ENCODE measurements around the gene BBIP1. TPM values are rescaled to one million over a fixed set of nuclear protein-coding genes. Genes with fewer than 3 reads are reported as not detected.

Gene BBIP1
- total and polyA plus RNA-seq, 2 donors (not counting 3 experiments of a cell fraction or from before 2014, with no cell fraction given): 9.9 to 32.8 TPM

GRCh38 chr10:110919349-110919931 lies 460 bp upstream of the BBIP1 start, which contains the start of gene SHOC2:
SHOC2 (plus strand) TSS chr10:110919604; CDS start chr10:110964359, 44,755 bp downstream.
- H2AFZ ChIP-seq (ENCODE audit: low read depth, low read length): peak within 1 kb of the TSS; percentile 51
- dilution Hi-C loops (cut with MboI; ENCODE audit: extremely low pct_ligation_motif_present, low sequenced_read_pairs): no loop called here
- TF ChIP-seq POLR2A (IDR thresholded peaks at IDR 0.05; ENCODE audit: low read depth, low read length): peak; percentile 70
- peak; percentile 35 for TF ChIP-seq POLR2AphosphoS5 (IDR thresholded peaks at IDR 0.05; ENCODE audit: insufficient read depth, low read depth, low read length)
- TF ChIP-seq FOS (IDR thresholded peaks at IDR 0.05; ENCODE audit: borderline replicate concordance, insufficient read depth, low read length): no peak
- peak in 1 of 2 donors; percentile 32 for TF ChIP-seq CTCF (IDR thresholded peaks at IDR 0.05; ENCODE audit: extremely low read depth in 1 of 2, insufficient read depth in 1 of 2, low read depth in 1 of 2, low read length in 2 of 2)
- no peak for TF ChIP-seq MAX (IDR thresholded peaks at IDR 0.05; ENCODE audit: insufficient read depth, insufficient read length)
- no peak for TF ChIP-seq GATA2 (IDR thresholded peaks at IDR 0.05; ENCODE audit: insufficient read depth, insufficient read length, low read depth, low read length)
- no peak for TF ChIP-seq JUN (IDR thresholded peaks at IDR 0.05; ENCODE audit: borderline replicate concordance, insufficient read depth, insufficient read length, low read depth)
- TF ChIP-seq MYC (IDR thresholded peaks at IDR 0.05; ENCODE audit: low read depth, low read length): no peak
- no peaks in the 10 kb centered on the region for H3K27me3 ChIP-seq (ENCODE audit: control insufficient read depth in 2 of 2, insufficient read depth in 2 of 2, low read length in 2 of 2)
- POLR2A ChIA-PET: interaction anchor here (0.6 to 2.0 kb wide), 14 partner anchors 9 to 1470 kb away, joined by 3 to 11 read pairs (median 5); partner anchors contain the start of genes ADD3 and PDCD4
- peak within 1 kb of the TSS; percentile 98 for H3K9ac ChIP-seq (replicated peaks; ENCODE audit: extremely low read depth, insufficient read depth, low read length)
- DNase-seq (ENCODE audit: low read depth, low spot score) (no peak), FAIRE-seq (no peak)
- H3K27ac ChIP-seq (ENCODE audit: insufficient read depth, low read depth, low read length): peak within 1 kb of the TSS; percentile 98
- intact Hi-C loops (cut with micrococcal nuclease): loop anchor here (1.0 to 5.0 kb wide), 8 partner anchors 48 to 1469 kb away; partner anchors contain the start of genes ADRA2A and PDCD4
- H3K4me2 ChIP-seq (ENCODE audit: insufficient read depth, low read length): peak within 1 kb of the TSS; percentile 99
- peaks cover 32% of the 10 kb centered on the region for H3K79me2 ChIP-seq (ENCODE audit: control insufficient read depth, insufficient read depth, low read length)
- no peaks in the 10 kb centered on the region for H3K36me3 ChIP-seq (ENCODE audit: control insufficient read depth in 2 of 2, extremely low read depth in 1 of 2, insufficient read depth in 2 of 2, low read length in 2 of 2)
- peaks cover 20% of the 10 kb centered on the region for H3K4me1 ChIP-seq (ENCODE audit: control insufficient read depth, extremely low read depth, insufficient read depth, low read length)
- H3K4me3 ChIP-seq (replicated peaks in 1 of 3; ENCODE audit: insufficient read depth in 1 of 3, low read depth in 1 of 3, low read length in 3 of 3): peak within 1 kb of the TSS; percentile 64 to 94 (median 93)
- H3K9me3 ChIP-seq (replicated peaks; ENCODE audit: control insufficient read depth, insufficient read depth, low read length): no peaks in the 10 kb centered on the region
- CTCF ChIA-PET: interaction anchor here (0.6 to 2.4 kb wide), 18 partner anchors 9 to 1553 kb away, joined by 3 to 17 read pairs (median 4); partner anchors contain the start of gene ADRA2A
- H4K20me1 ChIP-seq (replicated peaks; ENCODE audit: control insufficient read depth, extremely low read depth, insufficient read depth, low read length): peaks cover 6% of the 10 kb centered on the region
- no TSS peak for BruUV-seq (replicated peaks)
- H3K9me1 ChIP-seq (replicated peaks; ENCODE audit: control insufficient read depth, extremely low read depth, insufficient read depth, low read length): no peaks in the 10 kb centered on the region

Measured in endothelial cell of umbilical vein (primary cell).